Bladder microvascular endothelial cell (primary cell): ENCODE data around the gene SLC35B2. TPM values are rescaled to one million over a fixed set of nuclear protein-coding genes. Genes with fewer than 3 reads are reported as not detected.

Experiments
- total RNA-seq: library from RNA; depleted of rRNA; stranded (reverse); fragments of >200 nt; gene quantifications from 2 replicates; pipeline ENCODE4 v1.2.3, GENCODE V29; 2014

SLC35B2 gene
- 29.1 and 49.9 TPM in 2 replicates for total RNA-seq

DNA sequence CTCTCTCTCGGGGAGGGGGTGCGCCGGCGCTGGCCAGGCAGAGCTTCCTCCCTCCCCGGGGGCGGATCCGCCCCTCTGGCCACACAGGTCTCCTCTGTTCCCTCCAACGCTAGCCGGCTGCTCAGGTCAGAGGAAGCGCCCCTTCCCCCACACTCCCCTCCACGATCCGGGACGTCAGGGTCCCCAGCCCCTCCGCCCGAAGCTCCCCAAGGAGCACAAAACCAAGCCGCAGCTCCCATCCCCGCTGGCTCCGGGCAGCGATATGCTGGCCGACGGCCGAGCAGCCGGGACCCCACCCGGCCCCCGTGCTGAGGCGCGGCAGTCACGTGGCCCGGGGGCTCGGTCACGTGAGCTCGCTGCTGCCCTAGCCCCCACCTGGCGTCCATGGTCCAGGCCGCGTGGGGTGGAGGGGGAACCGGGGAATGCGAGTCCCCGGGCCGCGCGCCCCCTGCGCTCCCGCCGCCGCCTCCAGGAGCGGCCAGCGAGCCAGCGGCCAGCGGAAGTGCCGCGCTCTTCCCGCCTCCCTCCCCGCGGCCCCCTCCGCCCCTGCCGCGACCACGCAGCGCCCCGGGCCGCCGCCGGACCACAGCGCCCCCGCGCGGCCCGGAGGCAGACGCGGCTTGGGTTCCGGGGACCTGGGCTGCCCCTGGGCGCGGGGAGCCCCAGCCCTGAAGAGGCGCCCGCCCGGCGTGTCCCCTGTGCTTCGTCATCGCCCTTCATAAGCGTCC lies at the start of gene SLC35B2:
Gene SLC35B2, minus strand, starts transcription at position 504 of the 728 bp plus-strand sequence. Its CDS starts 118 bp downstream, at position 386.

GRCh38 chr6:44269921-44270525 lies 12.7 kb upstream of the SLC35B2 start, which contains the start of gene TMEM151B:
Gene TMEM151B, plus strand, starts transcription at chr6:44270450. Its CDS starts 293 bp downstream, at chr6:44270743.

GRCh38 chr6:44265007-44265721 lies 7.8 kb upstream of the SLC35B2 start, which contains the start of gene NFKBIE:
Gene NFKBIE, minus strand, starts transcription at chr6:44265551. Its CDS starts 205 bp downstream, at chr6:44265346.

DNA sequence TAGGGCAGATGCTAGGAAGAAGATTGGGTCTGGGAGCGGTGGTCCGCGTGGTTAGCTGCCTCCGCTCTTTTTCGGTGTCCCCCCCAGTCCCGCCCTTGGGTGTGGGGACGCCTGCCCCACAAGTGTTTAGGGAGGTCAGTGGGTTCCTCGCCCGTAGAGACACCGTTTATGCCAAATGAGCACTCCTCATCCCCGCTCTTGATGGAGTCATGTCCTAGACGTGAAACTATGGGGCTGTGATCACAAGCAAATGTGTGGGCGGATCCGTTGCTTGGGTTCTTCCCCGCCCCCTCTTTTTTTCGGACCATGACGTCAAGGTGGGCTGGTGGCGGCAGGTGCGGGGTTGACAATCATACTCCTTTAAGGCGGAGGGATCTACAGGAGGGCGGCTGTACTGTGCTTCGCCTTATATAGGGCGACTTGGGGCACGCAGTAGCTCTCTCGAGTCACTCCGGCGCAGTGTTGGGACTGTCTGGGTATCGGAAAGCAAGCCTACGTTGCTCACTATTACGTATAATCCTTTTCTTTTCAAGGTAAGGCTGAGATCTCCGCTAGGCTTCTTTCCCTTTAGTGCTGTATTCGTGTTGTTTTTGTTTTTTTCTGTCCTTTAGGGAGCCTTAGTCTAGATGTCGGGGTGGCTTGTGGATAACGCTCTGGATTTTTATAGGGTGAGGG lies 10.5 kb downstream of the SLC35B2 start, which contains the start of gene HSP90AB1:
Gene HSP90AB1, plus strand, starts transcription at position 439 of the 675 bp plus-strand sequence. CDS start 1,529 bp downstream, outside the sequence.

DNA sequence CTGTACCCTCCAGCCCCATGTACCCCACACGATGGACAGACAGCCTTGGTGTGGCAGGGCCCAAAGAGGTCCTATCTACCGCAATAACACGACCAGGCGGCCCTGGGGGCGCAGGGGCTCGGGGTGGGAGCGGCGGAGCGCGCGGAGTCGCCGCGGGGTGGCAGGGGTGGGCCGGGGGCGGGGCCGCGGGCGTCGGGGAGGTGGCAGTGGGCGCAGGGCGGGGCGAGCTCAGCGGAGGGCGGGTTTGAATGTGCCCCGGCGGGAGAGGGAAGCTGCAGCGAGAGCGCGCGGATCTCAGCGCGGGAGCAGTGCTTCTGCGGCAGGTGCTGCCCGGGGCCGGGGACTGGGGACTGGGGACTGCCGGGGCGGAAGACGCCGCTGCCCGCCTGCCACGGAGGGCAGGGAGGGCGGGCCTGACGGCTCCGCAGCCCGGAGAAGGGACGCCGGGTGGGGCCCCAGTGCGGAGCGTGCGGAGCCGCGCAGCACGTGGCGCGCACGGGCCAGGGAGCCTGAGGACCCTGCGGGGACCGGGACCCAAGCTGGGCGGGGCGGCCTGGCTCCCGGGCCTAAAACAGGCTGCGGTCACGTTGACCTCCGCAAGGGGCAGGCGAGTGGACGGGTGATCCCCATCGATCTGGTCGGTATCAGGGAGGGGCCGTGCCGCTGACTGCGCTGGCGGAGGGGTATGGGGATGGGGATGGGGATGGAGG lies 33.9 kb downstream of the SLC35B2 start, which contains the start of gene SLC29A1:
Gene SLC29A1, plus strand, starts transcription at position 277 of the 710 bp plus-strand sequence. CDS start 3,719 bp downstream, outside the sequence.

GRCh38 chr6:44216677-44217331 lies 40.5 kb downstream of the SLC35B2 start, which contains the start of gene MYMX:
Gene MYMX, plus strand, starts transcription at chr6:44216926. Its CDS starts 546 bp downstream, at chr6:44217472.

Other genes with a start within 250 kb of the SLC35B2 start
- 62.5 and 64.4 TPM in 2 replicates for gene MRPL14, start 130.1 kb downstream of the SLC35B2 start, total RNA-seq
- gene TMEM63B, start 130.0 kb downstream of the SLC35B2 start, total RNA-seq: 17.2 and 44.9 TPM in 2 replicates
- gene CAPN11, start 98.7 kb downstream of the SLC35B2 start, total RNA-seq: 2.3 and 8.6 TPM in 2 replicates
- gene MYMX, start 40.6 kb downstream of the SLC35B2 start, total RNA-seq: 0.31 and 0.49 TPM in 2 replicates
- 33.7 and 78.9 TPM in 2 replicates for gene SLC29A1, start 33.9 kb downstream of the SLC35B2 start, total RNA-seq
- gene HSP90AB1, start 10.4 kb downstream of the SLC35B2 start, total RNA-seq: 374 and 592 TPM in 2 replicates
- 7.8 and 20.0 TPM in 2 replicates for gene NFKBIE, start 8.0 kb upstream of the SLC35B2 start, total RNA-seq
- 0.06 TPM in 1 of 2 replicates, not detected in the other for gene TMEM151B, start 12.9 kb upstream of the SLC35B2 start, total RNA-seq
- 11.8 and 21.9 TPM in 2 replicates for gene AARS2, start 55.8 kb upstream of the SLC35B2 start, total RNA-seq
- gene SPATS1, start 85.1 kb upstream of the SLC35B2 start, total RNA-seq: not detected in 2 replicates
- gene CDC5L, start 130.2 kb upstream of the SLC35B2 start, total RNA-seq: 15.1 and 25.2 TPM in 2 replicates